Fibroblast of lung (primary cell): ENCODE results near the gene RYR1. TPM values are rescaled to one million over a fixed set of nuclear protein-coding genes. Genes with fewer than 3 reads are reported as not detected.

Experiments
- DNase-seq, 2 donors: peaks; one replicate each; pipeline versions ENCODE4 v3.0.0 to v3.0.0-alpha.2; 2010; ENCODE audit warnings: low read depth in 2 of 2
- H2AFZ ChIP-seq: 2 replicates; pipeline ENCODE4 v1.5.1; 2012; ENCODE audit warnings: low read length, control low read depth, inconsistent platforms
- H3K27ac ChIP-seq: 2 replicates; pipeline ENCODE4 v1.5.1; 2011; ENCODE audit warnings: low read length, control low read depth; ENCODE audit not compliant: insufficient read depth
- H3K27me3 ChIP-seq: 2 replicates; pipeline ENCODE4 v1.5.1; 2011; ENCODE audit warnings: mild to moderate bottlenecking, low read length; ENCODE audit not compliant: control insufficient read depth, insufficient read depth
- H3K36me3 ChIP-seq: 2 replicates; pipeline ENCODE4 v1.5.1; 2011; ENCODE audit warnings: low read length; ENCODE audit not compliant: control insufficient read depth, insufficient read depth
- H3K4me1 ChIP-seq: 2 replicates; pipeline ENCODE4 v1.5.1; 2011; ENCODE audit warnings: low read length; ENCODE audit not compliant: control insufficient read depth, insufficient read depth; ENCODE audit errors: extremely low read depth
- H3K4me2 ChIP-seq: 2 replicates; pipeline ENCODE4 v1.5.1; 2011; ENCODE audit warnings: low read length, control low read depth; ENCODE audit not compliant: insufficient read depth; ENCODE audit errors: extremely low read depth
- H3K4me3 ChIP-seq, 4 experiments: fragments of 200-600 bp in 1 of 4; sonication (generic) in 1 of 4; replicated peaks in 1 of 4; 2 replicates each; pipeline ENCODE4 v1.5.1; 2011 to 2016; ENCODE audit warnings: low read length in 4 of 4, low read depth in 3 of 4, mild to moderate bottlenecking in 3 of 4, control low read depth in 2 of 4, inconsistent platforms in 1 of 4, mixed read lengths in 1 of 4; ENCODE audit not compliant: insufficient read depth in 1 of 4; ENCODE audit errors: control extremely low read depth in 1 of 4
- H3K79me2 ChIP-seq: 2 replicates; pipeline ENCODE4 v1.5.1; 2012; ENCODE audit warnings: mild to moderate bottlenecking, low read length, inconsistent platforms; ENCODE audit not compliant: control insufficient read depth, insufficient read depth
- H3K9ac ChIP-seq: 2 replicates; pipeline ENCODE4 v1.5.1; 2011; ENCODE audit warnings: mild to moderate bottlenecking, low read length, control low read depth; ENCODE audit not compliant: insufficient read depth
- H3K9me3 ChIP-seq: 2 replicates; pipeline ENCODE4 v1.5.1; 2012; ENCODE audit warnings: low read depth, low read length; ENCODE audit not compliant: control insufficient read depth, insufficient read depth
- H4K20me1 ChIP-seq: 2 replicates; pipeline ENCODE4 v1.5.1; 2011; ENCODE audit warnings: low read length; ENCODE audit not compliant: control insufficient read depth, insufficient read depth; ENCODE audit errors: extremely low read depth
- CTCF ChIP-seq, 2 donors: IDR thresholded peaks in 1 of 2; conservative IDR thresholded peaks in 1 of 2; 1 replicate in 1 of 2; 2 replicates in 1 of 2; pipeline ENCODE4 v1.5.1; 2011 to 2012; ENCODE audit warnings: low read length in 2 of 2, control low read depth in 1 of 2, inconsistent platforms in 1 of 2, low read depth in 1 of 2, mild to moderate bottlenecking in 1 of 2
- EZH2 ChIP-seq: IDR thresholded peaks from 2 replicates; pipeline ENCODE4 v1.5.1; 2012; ENCODE audit warnings: low read length, control low read depth, mild to moderate bottlenecking; ENCODE audit errors: missing control alignments
- polyA plus RNA-seq, 2 donors: library from polyadenylated mRNA; depleted of rRNA in 1 of 2; stranded (reverse) in 1 of 2; unstranded in 1 of 2; fragments of >200 nt; gene quantifications; 2 replicates each; pipeline ENCODE4 v1.2.1, GENCODE V29; 2011 to 2012; ENCODE audit warnings: missing spikeins in 1 of 2
- total RNA-seq: library from RNA; depleted of rRNA; stranded (reverse); fragments of >200 nt; gene quantifications from 2 replicates; pipeline ENCODE4 v1.2.1, GENCODE V29; 2014

RYR1 gene
- total and polyA plus RNA-seq, 2 donors (not counting 1 experiment from before 2014, with no cell fraction given): under 0.01 TPM

- Histone ChIP-seq H3K27me3 (no peaks in the 10 kb centered on the region), H3K9me3 (no peaks in the 10 kb centered on the region), H3K36me3 (no peaks in the 10 kb centered on the region), H3K4me2 (no peak overlapping the region), H3K27ac (no peak overlapping the region), H3K4me3 (no peak overlapping the region), H2AFZ (no peak overlapping the region), H3K79me2 (no peaks in the 10 kb centered on the region), H3K4me1 (no peaks in the 10 kb centered on the region), H3K9ac (no peak overlapping the region), H4K20me1 (no peaks in the 10 kb centered on the region)
- peak; percentile 14 to 15 for DNase-seq
- TF ChIP-seq CTCF (conservative IDR thresholded peaks at IDR 0.05 in 1 of 2, IDR thresholded peaks at IDR 0.05 in 1 of 2; ENCODE audit: low read depth in 1 of 2, low read length in 2 of 2) (no peak), EZH2 (no peak)
Measured at GRCh38 chr19:38455031-38455430, 21.5 kb downstream of the RYR1 start.

GRCh38 chr19:38457202-38457601 lies 23.7 kb downstream of the RYR1 start:
- DNase-seq: no peak
- Histone ChIP-seq H2AFZ (no peak overlapping the region), H3K4me2 (no peak overlapping the region), H3K9ac (no peak overlapping the region), H3K9me3 (no peaks in the 10 kb centered on the region), H3K4me1 (no peaks in the 10 kb centered on the region), H3K27me3 (no peaks in the 10 kb centered on the region), H3K4me3 (no peak overlapping the region), H3K79me2 (no peaks in the 10 kb centered on the region), H3K36me3 (no peaks in the 10 kb centered on the region), H3K27ac (no peak overlapping the region), H4K20me1 (no peaks in the 10 kb centered on the region)
- TF ChIP-seq EZH2 (no peak), CTCF (conservative IDR thresholded peaks at IDR 0.05 in 1 of 2, IDR thresholded peaks at IDR 0.05 in 1 of 2; ENCODE audit: low read depth in 1 of 2, low read length in 2 of 2) (no peak)

GRCh38 chr19:38457690-38458405 lies 24.4 kb downstream of the RYR1 start:
- Histone ChIP-seq H3K4me1 (no peaks in the 10 kb centered on the region), H3K4me3 (no peak overlapping the region), H3K4me2 (no peak overlapping the region), H2AFZ (no peak overlapping the region), H3K36me3 (no peaks in the 10 kb centered on the region), H3K79me2 (no peaks in the 10 kb centered on the region), H3K9me3 (no peaks in the 10 kb centered on the region), H3K27me3 (no peaks in the 10 kb centered on the region), H3K27ac (no peak overlapping the region), H4K20me1 (no peaks in the 10 kb centered on the region), H3K9ac (no peak overlapping the region)
- TF ChIP-seq EZH2: no peak
- TF ChIP-seq CTCF (conservative IDR thresholded peaks at IDR 0.05 in 1 of 2, IDR thresholded peaks at IDR 0.05 in 1 of 2; ENCODE audit: low read depth in 1 of 2, low read length in 2 of 2): no peak
- DNase-seq: no peak
